HepG2 (cell line): Measurements from ENCODE around the gene TF. TPM values are rescaled to one million over a fixed set of nuclear protein-coding genes. Genes with fewer than 3 reads are reported as not detected.

Experiments used
- AGO1 ChIP-seq: fragments of 200-400 bp; formaldehyde crosslinking; IDR thresholded peaks from 2 replicates; pipeline ENCODE4 v1.6.1; 2017; ENCODE audit warnings: mild to moderate bottlenecking, low read depth, low read length, moderate library complexity; ENCODE audit not compliant: poor library complexity, severe bottlenecking
- ATF7-NPFF ChIP-seq: sonication (generic); formaldehyde crosslinking; IDR thresholded peaks from 2 replicates; pipeline ENCODE4 v1.8.1; 2023; ENCODE audit warnings: mild to moderate bottlenecking, low read depth, missing genetic modification reagents, moderate library complexity
- EZH2 ChIP-seq: conservative IDR thresholded peaks from 2 replicates; pipeline ENCODE4 v1.6.1; 2012; ENCODE audit warnings: mild to moderate bottlenecking, low read depth, low read length, moderate library complexity
- FOXK1 ChIP-seq: sonication (generic); formaldehyde crosslinking; IDR thresholded peaks from 2 replicates; pipeline ENCODE4 v1.4.0; 2020; ENCODE audit warnings: low read depth, missing genetic modification reagents, borderline replicate concordance
- NCOA2 ChIP-seq: sonication (generic); formaldehyde crosslinking; IDR thresholded peaks from 2 replicates; pipeline ENCODE4 v1.8.0; 2022; ENCODE audit warnings: inconsistent platforms
- NFYB ChIP-seq: sonication (generic); formaldehyde crosslinking; IDR thresholded peaks from 2 replicates; pipeline ENCODE4 v1.4.0; 2020; ENCODE audit warnings: missing genetic modification reagents
- NKX3-1 ChIP-seq: sonication (generic); formaldehyde crosslinking; IDR thresholded peaks from 2 replicates; pipeline ENCODE4 v1.5.0; 2020; ENCODE audit warnings: missing genetic modification reagents
- REPIN1 ChIP-seq: sonication (generic); formaldehyde crosslinking; IDR thresholded peaks from 2 replicates; pipeline ENCODE4 v1.8.0; 2022; ENCODE audit warnings: missing genetic modification reagents, low read depth, mild to moderate bottlenecking, borderline replicate concordance
- SALL1 ChIP-seq: sonication (generic); formaldehyde crosslinking; IDR thresholded peaks from 2 replicates; pipeline ENCODE4 v1.8.0; 2022; ENCODE audit warnings: mild to moderate bottlenecking, missing genetic modification reagents
- SMARCC2 ChIP-seq: fragments of 450-650 bp; IDR thresholded peaks from 2 replicates; pipeline ENCODE4 v1.6.1; 2017; ENCODE audit warnings: antibody characterized with exemption, mild to moderate bottlenecking
- SP1 ChIP-seq, 2 experiments: fragments of 450-650 bp in 1 of 2; sonication (generic) in 1 of 2; formaldehyde crosslinking in 1 of 2; IDR thresholded peaks; 2 replicates each; pipeline versions ENCODE4 v1.4.0 to v1.6.1; 2016 to 2020; ENCODE audit warnings: missing genetic modification reagents in 1 of 2
- ZEB1 ChIP-seq: IDR thresholded peaks from 2 replicates; pipeline ENCODE4 v1.6.1; 2012; ENCODE audit warnings: mild to moderate bottlenecking, low read depth, inconsistent platforms; ENCODE audit not compliant: insufficient replicate concordance
- ZNF44 ChIP-seq: sonication (generic); formaldehyde crosslinking; IDR thresholded peaks from 2 replicates; pipeline ENCODE4 v1.5.1; 2020; ENCODE audit warnings: mild to moderate bottlenecking, missing genetic modification reagents
- ZNF549 ChIP-seq: sonication (generic); formaldehyde crosslinking; IDR thresholded peaks from 2 replicates; pipeline ENCODE4 v1.5.0; 2020; ENCODE audit warnings: missing genetic modification reagents
- polyA plus RNA-seq, 8 experiments: library from polyadenylated mRNA; depleted of rRNA in 3 of 8; stranded (reverse) in 7 of 8; unstranded in 1 of 8; fragments of >200 nt; fragmentation: Illumina TruSeq in 4 of 8; extraction: Trizol in 4 of 8; gene quantifications; 2 replicates each; pipeline versions ENCODE4 v1.2.1 to v1.2.3, GENCODE V29; 2011 to 2016; ENCODE audit warnings: low read depth in 4 of 8, missing spikeins in 1 of 8, mixed read lengths in 1 of 8; ENCODE audit not compliant: insufficient read depth in 1 of 8
- total RNA-seq, 5 experiments: library from RNA; depleted of rRNA; stranded (reverse); fragments of >200 nt; fragmentation: Illumina TruSeq; extraction: Trizol; gene quantifications; 2 replicates each; pipeline ENCODE4 v1.2.3, GENCODE V29; 2016; ENCODE audit warnings: low read depth in 1 of 5
- TF ChIP-seq, protein P1 (sequence below): sonication (generic); formaldehyde crosslinking; IDR thresholded peaks from 2 replicates; pipeline ENCODE4 v1.4.0; 2020; ENCODE audit warnings: missing genetic modification reagents
- TF ChIP-seq, protein P2 (sequence below): sonication (generic); formaldehyde crosslinking; IDR thresholded peaks from 2 replicates; pipeline ENCODE4 v1.8.0; 2022; ENCODE audit warnings: low read depth, missing genetic modification reagents
- TF ChIP-seq, protein P3 (sequence below), 2 experiments: IDR thresholded peaks; 2 replicates each; pipeline ENCODE4 v1.6.1; 2011 to 2012; ENCODE audit warnings: low read length in 2 of 2, borderline replicate concordance in 1 of 2, low read depth in 1 of 2, mild to moderate bottlenecking in 1 of 2, moderate library complexity in 1 of 2
- TF ChIP-seq, protein P4 (sequence below): sonication (generic); formaldehyde crosslinking; IDR thresholded peaks from 2 replicates; pipeline ENCODE4 v1.8.0; 2022; ENCODE audit warnings: mild to moderate bottlenecking, missing genetic modification reagents; ENCODE audit not compliant: insufficient replicate concordance
- TF ChIP-seq, protein P5 (sequence below): sonication (generic); formaldehyde crosslinking; IDR thresholded peaks from 2 replicates; pipeline ENCODE4 v1.9.0; 2021; ENCODE audit warnings: missing genetic modification reagents, borderline replicate concordance
- TF ChIP-seq, protein P6 (sequence below): sonication (generic); formaldehyde crosslinking; IDR thresholded peaks from 2 replicates; pipeline ENCODE4 v1.8.0; 2022; ENCODE audit warnings: mild to moderate bottlenecking, missing genetic modification reagents, moderate library complexity

Gene TF
- total and polyA plus RNA-seq, 2 of the 13 experiments (the other 11 are each of a cell fraction or from before 2014, with no cell fraction given): 10,074 to 11,821 TPM

DNA sequence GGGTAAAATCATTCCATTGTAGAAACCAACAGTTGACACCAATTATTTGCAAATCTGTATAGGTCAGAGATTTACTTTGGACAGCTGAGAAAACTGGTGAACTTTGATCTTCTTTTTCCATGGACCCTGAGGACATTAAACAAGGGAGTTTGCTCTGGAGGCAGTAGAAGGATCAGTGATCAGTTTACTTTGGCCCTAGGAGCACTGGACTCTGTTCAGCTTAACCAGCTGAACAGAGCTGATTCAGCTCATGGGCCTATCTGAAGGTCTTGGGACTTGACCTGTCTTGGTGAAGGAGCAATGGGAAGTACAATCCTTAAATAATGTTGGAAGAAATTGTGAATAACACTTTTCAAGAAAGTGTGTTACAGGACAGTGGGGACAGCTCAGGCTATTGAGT lies 15.2 kb upstream of the TF start (continued):
- TF ChIP-seq EZH2 (no peak), NKX3-1 (CRISPR knock-in tag) (no peak), NCOA2 (CRISPR knock-in tag) (peak; percentile 85), ZNF44 (CRISPR knock-in tag) (no peak), REPIN1 (no peak), ATF7-NPFF (CRISPR knock-in tag) (no peak), SMARCC2 (no peak), AGO1 (no peak), ZEB1 (no peak), NFYB (no peak), ZNF549 (CRISPR knock-in tag) (no peak), FOXK1 (CRISPR knock-in tag) (no peak; the same call in 1 of the 2 replicates), SALL1 (peak; percentile 73; the same call in 1 of the 2 replicates), SP1 (IDR thresholded peaks at IDR 0.05) (no peak), SP1 (CRISPR knock-in tag; IDR thresholded peaks at IDR 0.05) (no peak)
- TF ChIP-seq, protein P1, sequence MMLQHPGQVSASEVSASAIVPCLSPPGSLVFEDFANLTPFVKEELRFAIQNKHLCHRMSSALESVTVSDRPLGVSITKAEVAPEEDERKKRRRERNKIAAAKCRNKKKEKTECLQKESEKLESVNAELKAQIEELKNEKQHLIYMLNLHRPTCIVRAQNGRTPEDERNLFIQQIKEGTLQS (CRISPR knock-in tag): no peak
- TF ChIP-seq, protein P2, sequence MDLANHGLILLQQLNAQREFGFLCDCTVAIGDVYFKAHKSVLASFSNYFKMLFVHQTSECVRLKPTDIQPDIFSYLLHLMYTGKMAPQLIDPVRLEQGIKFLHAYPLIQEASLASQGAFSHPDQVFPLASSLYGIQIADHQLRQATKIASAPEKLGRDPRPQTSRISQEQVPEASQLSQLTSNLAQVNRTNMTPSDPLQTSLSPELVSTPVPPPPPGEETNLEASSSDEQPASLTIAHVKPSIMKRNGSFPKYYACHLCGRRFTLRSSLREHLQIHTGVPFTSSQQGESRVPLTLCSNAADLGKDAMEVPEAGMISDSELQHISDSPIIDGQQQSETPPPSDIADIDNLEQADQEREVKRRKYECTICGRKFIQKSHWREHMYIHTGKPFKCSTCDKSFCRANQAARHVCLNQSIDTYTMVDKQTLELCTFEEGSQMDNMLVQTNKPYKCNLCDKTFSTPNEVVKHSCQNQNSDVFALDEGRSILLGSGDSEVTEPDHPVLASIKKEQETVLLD (CRISPR knock-in tag): no peak
- TF ChIP-seq, protein P3, sequence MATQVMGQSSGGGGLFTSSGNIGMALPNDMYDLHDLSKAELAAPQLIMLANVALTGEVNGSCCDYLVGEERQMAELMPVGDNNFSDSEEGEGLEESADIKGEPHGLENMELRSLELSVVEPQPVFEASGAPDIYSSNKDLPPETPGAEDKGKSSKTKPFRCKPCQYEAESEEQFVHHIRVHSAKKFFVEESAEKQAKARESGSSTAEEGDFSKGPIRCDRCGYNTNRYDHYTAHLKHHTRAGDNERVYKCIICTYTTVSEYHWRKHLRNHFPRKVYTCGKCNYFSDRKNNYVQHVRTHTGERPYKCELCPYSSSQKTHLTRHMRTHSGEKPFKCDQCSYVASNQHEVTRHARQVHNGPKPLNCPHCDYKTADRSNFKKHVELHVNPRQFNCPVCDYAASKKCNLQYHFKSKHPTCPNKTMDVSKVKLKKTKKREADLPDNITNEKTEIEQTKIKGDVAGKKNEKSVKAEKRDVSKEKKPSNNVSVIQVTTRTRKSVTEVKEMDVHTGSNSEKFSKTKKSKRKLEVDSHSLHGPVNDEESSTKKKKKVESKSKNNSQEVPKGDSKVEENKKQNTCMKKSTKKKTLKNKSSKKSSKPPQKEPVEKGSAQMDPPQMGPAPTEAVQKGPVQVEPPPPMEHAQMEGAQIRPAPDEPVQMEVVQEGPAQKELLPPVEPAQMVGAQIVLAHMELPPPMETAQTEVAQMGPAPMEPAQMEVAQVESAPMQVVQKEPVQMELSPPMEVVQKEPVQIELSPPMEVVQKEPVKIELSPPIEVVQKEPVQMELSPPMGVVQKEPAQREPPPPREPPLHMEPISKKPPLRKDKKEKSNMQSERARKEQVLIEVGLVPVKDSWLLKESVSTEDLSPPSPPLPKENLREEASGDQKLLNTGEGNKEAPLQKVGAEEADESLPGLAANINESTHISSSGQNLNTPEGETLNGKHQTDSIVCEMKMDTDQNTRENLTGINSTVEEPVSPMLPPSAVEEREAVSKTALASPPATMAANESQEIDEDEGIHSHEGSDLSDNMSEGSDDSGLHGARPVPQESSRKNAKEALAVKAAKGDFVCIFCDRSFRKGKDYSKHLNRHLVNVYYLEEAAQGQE (IDR thresholded peaks at IDR 0.05; ENCODE audit: borderline replicate concordance in 1 of 2, low read depth in 1 of 2, low read length in 2 of 2): peak in 1 of 2 experiments; percentile 65; a peak in 1 of 4 replicates
- TF ChIP-seq, protein P4, sequence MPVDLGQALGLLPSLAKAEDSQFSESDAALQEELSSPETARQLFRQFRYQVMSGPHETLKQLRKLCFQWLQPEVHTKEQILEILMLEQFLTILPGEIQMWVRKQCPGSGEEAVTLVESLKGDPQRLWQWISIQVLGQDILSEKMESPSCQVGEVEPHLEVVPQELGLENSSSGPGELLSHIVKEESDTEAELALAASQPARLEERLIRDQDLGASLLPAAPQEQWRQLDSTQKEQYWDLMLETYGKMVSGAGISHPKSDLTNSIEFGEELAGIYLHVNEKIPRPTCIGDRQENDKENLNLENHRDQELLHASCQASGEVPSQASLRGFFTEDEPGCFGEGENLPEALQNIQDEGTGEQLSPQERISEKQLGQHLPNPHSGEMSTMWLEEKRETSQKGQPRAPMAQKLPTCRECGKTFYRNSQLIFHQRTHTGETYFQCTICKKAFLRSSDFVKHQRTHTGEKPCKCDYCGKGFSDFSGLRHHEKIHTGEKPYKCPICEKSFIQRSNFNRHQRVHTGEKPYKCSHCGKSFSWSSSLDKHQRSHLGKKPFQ (CRISPR knock-in tag): no peak
- TF ChIP-seq, protein P5, sequence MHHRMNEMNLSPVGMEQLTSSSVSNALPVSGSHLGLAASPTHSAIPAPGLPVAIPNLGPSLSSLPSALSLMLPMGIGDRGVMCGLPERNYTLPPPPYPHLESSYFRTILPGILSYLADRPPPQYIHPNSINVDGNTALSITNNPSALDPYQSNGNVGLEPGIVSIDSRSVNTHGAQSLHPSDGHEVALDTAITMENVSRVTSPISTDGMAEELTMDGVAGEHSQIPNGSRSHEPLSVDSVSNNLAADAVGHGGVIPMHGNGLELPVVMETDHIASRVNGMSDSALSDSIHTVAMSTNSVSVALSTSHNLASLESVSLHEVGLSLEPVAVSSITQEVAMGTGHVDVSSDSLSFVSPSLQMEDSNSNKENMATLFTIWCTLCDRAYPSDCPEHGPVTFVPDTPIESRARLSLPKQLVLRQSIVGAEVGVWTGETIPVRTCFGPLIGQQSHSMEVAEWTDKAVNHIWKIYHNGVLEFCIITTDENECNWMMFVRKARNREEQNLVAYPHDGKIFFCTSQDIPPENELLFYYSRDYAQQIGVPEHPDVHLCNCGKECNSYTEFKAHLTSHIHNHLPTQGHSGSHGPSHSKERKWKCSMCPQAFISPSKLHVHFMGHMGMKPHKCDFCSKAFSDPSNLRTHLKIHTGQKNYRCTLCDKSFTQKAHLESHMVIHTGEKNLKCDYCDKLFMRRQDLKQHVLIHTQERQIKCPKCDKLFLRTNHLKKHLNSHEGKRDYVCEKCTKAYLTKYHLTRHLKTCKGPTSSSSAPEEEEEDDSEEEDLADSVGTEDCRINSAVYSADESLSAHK (CRISPR knock-in tag): no peak
- TF ChIP-seq, protein P6, sequence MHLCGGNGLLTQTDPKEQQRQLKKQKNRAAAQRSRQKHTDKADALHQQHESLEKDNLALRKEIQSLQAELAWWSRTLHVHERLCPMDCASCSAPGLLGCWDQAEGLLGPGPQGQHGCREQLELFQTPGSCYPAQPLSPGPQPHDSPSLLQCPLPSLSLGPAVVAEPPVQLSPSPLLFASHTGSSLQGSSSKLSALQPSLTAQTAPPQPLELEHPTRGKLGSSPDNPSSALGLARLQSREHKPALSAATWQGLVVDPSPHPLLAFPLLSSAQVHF: no peak
